SK-N-MC (cell line): ENCODE results near the gene PKDREJ.

ENCODE experiments used
- EZH2 ChIP-seq: fragments of 200-600 bp; sonication (generic); IDR thresholded peaks from one replicate; pipeline ENCODE4 v1.6.1; 2017; ENCODE audit warnings: antibody characterized with exemption
- FOXP2 ChIP-seq: optimal IDR thresholded peaks from 2 replicates; pipeline ENCODE3; 2011; ENCODE audit warnings: mild to moderate bottlenecking, moderate library complexity; ENCODE audit not compliant: insufficient read depth; ENCODE audit errors: extremely low read length, control extremely low read depth
- POLR2AphosphoS5 ChIP-seq: IDR thresholded peaks from 2 replicates; pipeline ENCODE4 v1.6.1; 2012; ENCODE audit warnings: mild to moderate bottlenecking, low read depth, low read length, borderline replicate concordance

- no peak for TF ChIP-seq POLR2AphosphoS5
- no peak for TF ChIP-seq EZH2
- TF ChIP-seq FOXP2, result no peak
Observed at GRCh38 chr22:46240907-46241306, 22.2 kb downstream of the PKDREJ start.
